GM20000 (cell line): ENCODE results near the gene FBXW12.

Experiments used
- DNase-seq: peaks from one replicate; pipeline ENCODE4 v3.0.0; 2012; ENCODE audit warnings: low spot score
- CTCF ChIP-seq: IDR thresholded peaks from 2 replicates; pipeline ENCODE4 v1.5.1; 2012; ENCODE audit warnings: mild to moderate bottlenecking, control low read depth; ENCODE audit errors: extremely low read depth, missing control alignments

Gene FBXW12

GRCh38 chr3:48426944-48427629, 55.1 kb downstream of the FBXW12 start:
- peak; percentile 41 for DNase-seq
- TF ChIP-seq CTCF = no peak

- no peak for TF ChIP-seq CTCF
- DNase-seq = no peak
These were observed 55.6 kb downstream of the FBXW12 start for GRCh38 chr3:48427630-48427962.

- TF ChIP-seq CTCF = no peak
- no peak for DNase-seq
These were observed 56.1 kb downstream of the FBXW12 start for GRCh38 chr3:48428088-48428571.

- DNase-seq = no peak
- no peak for TF ChIP-seq CTCF
These were observed 56.7 kb downstream of the FBXW12 start for GRCh38 chr3:48428572-48429316.

- no peak for TF ChIP-seq CTCF
- DNase-seq = peak; percentile 90
These were observed 57.4 kb downstream of the FBXW12 start for GRCh38 chr3:48429317-48429959.

GRCh38 chr3:48429960-48430707, 58.1 kb downstream of the FBXW12 start, which contains the start of gene PLXNB1:
Gene PLXNB1, minus strand, starts transcription at chr3:48430086. Its CDS starts 5,475 bp downstream, at chr3:48424611.
- DNase-seq = no peak

More at GRCh38 chr3:48429960-48430707, 58.1 kb downstream of the FBXW12 start, which contains the start of gene PLXNB1:
- no peak for TF ChIP-seq CTCF
